ENCODE data around the gene SAV1.

- TF ChIP-seq CTCF (conservative IDR thresholded peaks at IDR 0.05; ENCODE audit: low read length) (no peak), EZH2phosphoT487 (IDR thresholded peaks at IDR 0.05; ENCODE audit: borderline replicate concordance, low read depth, low read length) (no peak)
These were observed 33.0 kb downstream of the SAV1 start for GRCh38 chr14:50635141-50635540.

Data from OCI-LY7 (cell line).